Sciatic nerve (tissue), 2 donors: ENCODE measurements around the gene CAMKMT. TPM values are rescaled to one million over a fixed set of nuclear protein-coding genes. Genes with fewer than 3 reads are reported as not detected.

Experiments used
- ATAC-seq: fragments of 200-7000 bp; cut with Tn5 transposase; one replicate; pipeline ENCODE4 v1.9.1; 2020; ENCODE audit warnings: mild to moderate bottlenecking, moderate library complexity
- DNase-seq: peaks from one replicate; pipeline ENCODE4 v3.0.0-alpha.2; 2020; ENCODE audit warnings: low spot score
- intact Hi-C: fragments of 100-400 bp; cut with DNase I; formaldehyde crosslinking; loops from one replicate; pipeline ENCODE4 v1.14.2; 2022
- total RNA-seq: library from RNA; stranded (reverse); fragmentation: NEBNext Ultra II Directional; extraction: Animal tissue kit (Norgen Biotek cat#: 25700); gene quantifications from one replicate; pipeline ENCODE4 v1.2.1, GENCODE V29; 2021
- donor health status: DM: no; HTN: no; CAD: no.
- donor health status: DM: no; HTN: no; CAD: no.

Gene CAMKMT
- total RNA-seq, 1 donor from 2014 or later, result 11.9 TPM

DNA sequence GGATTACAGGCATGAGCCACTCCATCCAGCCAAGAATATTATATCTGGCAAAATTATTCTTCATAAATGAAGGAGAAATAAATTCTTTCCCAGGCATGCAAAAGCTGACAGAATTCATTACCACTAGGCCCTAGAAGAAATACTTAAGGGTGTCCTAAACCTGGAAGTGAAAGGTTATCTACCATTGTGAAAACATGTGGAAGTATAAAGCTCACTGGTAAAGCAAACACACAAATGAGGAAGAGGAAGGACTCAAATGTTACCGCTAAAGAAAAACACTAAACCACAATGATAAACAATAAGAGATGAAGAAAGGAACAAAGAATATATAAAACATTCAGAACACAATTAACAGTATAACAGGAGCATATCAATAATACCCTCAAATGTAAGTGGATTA lies 171.8 kb downstream of the CAMKMT start:
- intact Hi-C loops, result no loop called here
- DNase-seq, result no peak
- no peak for ATAC-seq

DNA sequence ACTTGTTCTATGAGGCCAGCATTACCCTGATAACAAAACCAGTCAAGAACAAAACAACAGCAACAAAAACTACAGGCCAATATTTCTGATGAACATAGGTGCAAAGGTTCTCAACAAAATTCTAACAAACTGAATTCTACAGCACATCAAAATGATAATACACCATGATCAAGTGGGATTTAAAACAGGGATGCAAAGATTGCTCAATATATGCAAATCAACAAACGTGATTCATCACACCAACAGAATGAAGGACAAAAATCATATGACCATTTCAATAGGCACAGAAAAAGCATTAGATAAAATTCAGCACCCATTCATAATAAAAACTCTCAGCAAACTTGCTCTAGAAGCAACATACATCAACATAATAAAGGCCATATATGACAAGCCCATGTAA lies 173.6 kb downstream of the CAMKMT start:
- intact Hi-C loops, result no loop called here
- ATAC-seq (no peak), DNase-seq (no peak)

GRCh38 chr2:44537264-44537663 lies 175.5 kb downstream of the CAMKMT start:
- intact Hi-C loops, result no loop called here
- ATAC-seq (no peak), DNase-seq (no peak)

DNA sequence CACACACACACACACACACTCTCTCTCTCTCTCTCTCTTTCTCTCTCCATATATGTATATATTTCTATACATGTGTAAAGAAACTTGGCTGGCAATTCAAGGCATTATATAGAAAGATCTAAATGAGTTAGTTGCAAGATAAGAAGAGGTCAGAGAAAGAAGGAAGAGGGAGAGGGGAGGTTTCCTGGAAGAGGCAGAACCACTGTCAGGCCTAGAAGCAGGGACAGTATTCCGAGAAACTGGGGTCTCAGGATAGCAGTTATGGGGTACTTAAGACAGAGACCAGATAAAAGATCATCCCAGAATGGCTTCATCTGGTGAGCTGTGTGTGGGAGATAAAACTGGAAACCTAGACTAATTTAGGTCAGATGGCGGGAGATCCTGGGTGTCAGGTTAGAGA lies 180.8 kb downstream of the CAMKMT start:
- intact Hi-C loops, result no loop called here
- no peak for DNase-seq
- no peak for ATAC-seq

GRCh38 chr2:44543773-44544725 lies 182.3 kb downstream of the CAMKMT start:
- intact Hi-C loops, result no loop called here

DNA sequence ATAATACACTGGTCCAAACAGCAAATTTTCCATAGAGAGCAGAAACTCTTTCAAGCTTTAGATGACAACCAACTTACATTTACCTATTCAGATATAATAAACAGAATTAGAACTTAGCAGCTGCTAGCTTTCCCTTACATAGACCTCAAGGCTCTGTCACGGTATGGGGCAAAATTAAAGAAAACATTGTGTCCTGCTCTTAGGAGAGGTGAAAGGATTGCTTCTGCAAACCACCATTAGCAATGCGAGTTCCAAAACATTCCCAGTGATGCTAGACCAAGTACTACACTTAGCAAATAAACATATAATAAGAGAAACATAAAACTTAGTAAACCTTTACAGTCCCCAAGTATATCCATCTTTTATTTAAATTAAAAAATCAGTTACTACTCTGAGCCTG lies 183.3 kb downstream of the CAMKMT start:
- intact Hi-C loops, result no loop called here
- no peak for DNase-seq

More at GRCh38 chr2:44543773-44544725, 182.3 kb downstream of the CAMKMT start:
- ATAC-seq, result no peak
- DNase-seq, result no peak

DNA sequence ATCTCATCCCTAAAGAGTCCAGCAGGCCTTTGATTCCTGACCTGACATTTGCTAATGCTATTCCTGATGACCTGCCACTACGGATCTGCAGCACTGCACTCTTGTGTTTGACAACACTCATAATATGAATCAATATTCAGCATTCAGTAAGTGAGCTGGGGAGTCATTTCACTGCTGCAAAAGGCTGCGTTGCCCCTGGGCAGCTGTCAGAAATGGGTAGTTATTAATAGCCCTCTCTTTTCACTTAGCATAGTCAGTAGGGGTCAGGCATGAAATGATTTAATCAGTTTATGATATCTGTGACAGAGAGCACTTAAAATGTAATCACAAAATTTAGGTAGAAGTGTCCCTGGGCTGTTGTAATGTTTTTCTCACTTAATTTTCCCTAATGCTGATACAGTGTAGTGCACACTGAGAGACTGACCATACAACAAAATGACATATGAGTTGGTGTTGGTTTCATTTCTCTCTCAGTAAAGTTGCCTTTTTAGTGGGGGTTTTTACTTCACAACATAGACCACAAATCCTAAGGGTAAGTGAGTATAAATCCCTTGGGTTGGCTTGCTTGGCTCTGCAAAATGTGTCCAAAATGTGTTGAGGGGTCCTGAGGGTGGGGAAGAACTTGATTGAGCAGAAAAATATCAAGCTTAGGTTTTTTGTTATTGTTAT lies 184.8 kb downstream of the CAMKMT start:
- ATAC-seq (no peak), DNase-seq (no peak)
- intact Hi-C loops, result no loop called here

More for the DNA sequence above, 183.3 kb downstream of the CAMKMT start:
- ATAC-seq, result no peak

GRCh38 chr2:44547718-44548117 lies 186.0 kb downstream of the CAMKMT start:
- intact Hi-C loops, result no loop called here
- ATAC-seq, result no peak

DNA sequence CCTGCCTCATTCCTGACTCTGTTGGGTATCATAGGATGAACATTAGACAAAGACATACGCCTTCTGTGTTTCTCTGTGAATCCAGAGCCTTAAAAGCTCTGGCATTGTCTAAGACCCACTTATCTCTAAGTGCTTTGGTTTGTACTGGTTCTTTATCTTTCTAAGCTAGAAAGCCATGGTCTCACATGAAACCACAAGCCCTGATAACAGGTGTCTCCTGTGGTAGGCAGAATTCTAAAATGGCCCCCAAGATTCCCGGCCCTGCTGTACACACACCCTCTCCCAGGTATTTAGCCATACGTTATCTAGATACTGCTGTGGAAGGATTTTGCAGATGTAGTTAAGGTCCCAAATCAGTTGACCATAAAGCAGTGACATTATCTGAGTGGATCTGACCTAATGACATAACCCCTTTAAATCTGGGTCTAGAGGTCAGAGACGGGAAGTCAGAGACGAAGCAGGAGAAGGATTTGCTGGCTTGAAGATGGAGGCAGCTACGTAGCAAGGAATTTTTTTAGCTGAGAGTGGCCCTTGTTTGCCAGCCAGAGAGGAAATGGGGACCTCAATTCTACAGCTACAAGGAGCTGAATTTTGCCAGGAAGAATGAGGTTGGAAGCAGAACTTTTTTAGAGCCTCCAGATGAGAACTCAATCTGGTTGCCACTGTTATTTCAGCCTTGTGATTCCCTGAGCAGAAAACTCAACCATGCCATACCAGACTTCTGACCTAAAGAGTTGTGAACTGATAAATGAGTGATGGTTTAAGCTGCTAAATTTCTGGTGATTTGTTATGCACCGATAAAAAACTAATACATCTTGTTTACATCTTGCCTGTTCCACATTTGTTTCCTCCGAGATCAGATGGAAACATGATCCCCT lies 186.7 kb downstream of the CAMKMT start:
- no peak for DNase-seq
- ATAC-seq, result no peak
- intact Hi-C loops, result no loop called here

More at GRCh38 chr2:44547718-44548117, 186.0 kb downstream of the CAMKMT start:
- no peak for DNase-seq

DNA sequence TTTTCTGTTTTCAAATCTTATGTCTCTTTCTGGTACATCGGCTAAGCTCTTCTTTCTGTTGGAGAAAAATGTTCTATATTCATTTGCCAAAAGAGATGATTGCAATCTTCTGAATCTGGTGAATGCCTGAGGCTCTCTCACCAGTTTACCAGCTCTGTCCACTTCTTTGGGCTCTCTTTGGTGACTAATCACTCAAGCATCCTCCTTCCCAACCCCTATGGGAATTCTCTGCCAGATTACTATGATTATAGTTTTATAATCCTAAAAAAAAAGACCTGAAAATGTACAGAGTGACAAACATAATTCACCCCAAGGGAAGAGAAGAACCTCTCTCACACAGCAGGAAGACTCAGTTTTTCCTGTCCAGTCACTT lies 187.3 kb downstream of the CAMKMT start:
- intact Hi-C loops, result no loop called here
- DNase-seq, result no peak
- no peak for ATAC-seq

DNA sequence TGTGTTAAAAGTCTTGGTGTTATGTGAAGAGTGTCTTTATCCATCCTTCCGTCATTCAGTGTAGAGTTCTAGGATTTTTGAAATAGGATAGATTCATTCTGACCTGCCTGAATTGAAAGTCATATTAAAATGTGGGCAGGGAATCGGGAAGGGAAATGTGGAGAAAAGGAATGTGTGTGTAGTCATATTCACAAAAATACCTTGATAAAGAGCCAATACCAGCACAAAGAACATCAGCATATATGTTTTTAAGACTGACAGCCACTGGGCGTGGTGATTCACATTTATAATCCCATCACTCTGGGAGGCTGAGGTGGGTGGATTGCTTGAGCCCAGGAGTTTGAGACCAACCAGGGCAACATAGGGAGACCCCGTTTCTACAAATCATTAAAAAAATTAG lies 188.1 kb downstream of the CAMKMT start:
- DNase-seq, result no peak

GRCh38 chr2:44550561-44550960 lies 188.8 kb downstream of the CAMKMT start:
- ATAC-seq (no peak), DNase-seq (no peak)
- intact Hi-C loops, result no loop called here

More for the DNA sequence above, 188.1 kb downstream of the CAMKMT start:
- ATAC-seq, result no peak
- intact Hi-C loops, result no loop called here

- no peak for ATAC-seq
- intact Hi-C loops, result no loop called here
- DNase-seq, result no peak
Observed at GRCh38 chr2:44551497-44551896, 189.8 kb downstream of the CAMKMT start.

DNA sequence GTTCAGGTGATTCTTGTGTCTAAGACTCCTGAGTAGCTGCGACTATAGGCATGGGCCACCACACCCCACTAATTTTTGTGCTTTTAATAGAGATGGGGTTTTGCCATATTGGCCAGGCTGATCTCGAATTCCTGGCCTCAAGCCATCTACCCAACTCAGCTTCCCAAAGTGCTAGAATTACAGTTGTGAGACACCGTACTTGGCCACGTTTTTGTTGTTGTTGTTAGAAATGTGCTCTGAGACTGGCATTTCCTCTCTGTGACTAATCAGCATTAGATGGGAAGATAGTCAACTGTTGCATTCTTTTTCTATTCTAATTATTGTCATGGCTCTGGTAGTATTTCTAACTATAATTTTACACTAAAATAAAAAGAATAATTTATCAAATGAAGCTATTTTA lies 191.7 kb downstream of the CAMKMT start:
- intact Hi-C loops, result no loop called here
- no peak for ATAC-seq

GRCh38 chr2:44555700-44556099 lies 194.0 kb downstream of the CAMKMT start:
- intact Hi-C loops, result no loop called here
- ATAC-seq (no peak), DNase-seq (no peak)

More for the DNA sequence above, 191.7 kb downstream of the CAMKMT start:
- DNase-seq, result no peak

DNA sequence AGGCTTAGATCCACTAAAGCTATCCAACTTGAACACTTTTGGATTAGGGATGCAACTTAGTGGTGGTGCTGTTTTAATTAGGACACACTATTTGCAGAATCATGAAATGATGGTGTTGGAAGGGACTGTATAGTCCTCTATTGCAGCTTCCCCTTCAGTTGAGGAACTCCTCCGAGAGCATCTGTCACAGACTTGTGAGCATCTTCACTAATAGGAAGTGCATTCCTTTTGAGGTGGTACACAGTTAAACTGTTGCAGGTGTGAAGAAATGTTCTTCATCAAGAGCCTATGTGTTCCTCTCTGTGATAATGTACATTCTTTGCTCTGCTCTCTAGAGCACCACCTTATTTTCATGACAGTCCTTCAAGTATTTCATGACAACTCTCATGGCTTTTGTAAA lies 197.4 kb downstream of the CAMKMT start:
- intact Hi-C loops, result no loop called here
- no peak for ATAC-seq
- no peak for DNase-seq

GRCh38 chr2:44560352-44560751 lies 198.6 kb downstream of the CAMKMT start:
- DNase-seq (no peak), ATAC-seq (no peak)
- intact Hi-C loops, result no loop called here

DNA sequence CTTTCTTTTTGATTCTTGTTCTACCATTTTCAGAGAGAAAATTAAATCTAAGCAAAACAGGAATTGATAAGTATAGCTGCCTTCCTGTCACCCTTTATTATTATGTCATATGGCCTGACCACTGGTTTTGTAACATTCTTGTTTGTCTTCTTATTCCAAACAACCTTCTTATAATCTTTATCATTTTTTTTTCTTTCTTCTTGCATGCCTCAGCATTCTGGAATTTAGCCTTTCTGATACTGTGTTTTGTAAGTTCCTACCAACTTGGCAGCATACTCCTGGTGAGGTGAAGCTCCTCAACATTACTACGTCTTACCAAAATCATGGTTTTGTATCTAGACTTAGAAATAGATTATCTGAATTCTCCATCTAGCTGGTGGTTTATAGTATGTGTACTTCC lies 199.2 kb downstream of the CAMKMT start:
- no peak for ATAC-seq
- intact Hi-C loops, result no loop called here

DNA sequence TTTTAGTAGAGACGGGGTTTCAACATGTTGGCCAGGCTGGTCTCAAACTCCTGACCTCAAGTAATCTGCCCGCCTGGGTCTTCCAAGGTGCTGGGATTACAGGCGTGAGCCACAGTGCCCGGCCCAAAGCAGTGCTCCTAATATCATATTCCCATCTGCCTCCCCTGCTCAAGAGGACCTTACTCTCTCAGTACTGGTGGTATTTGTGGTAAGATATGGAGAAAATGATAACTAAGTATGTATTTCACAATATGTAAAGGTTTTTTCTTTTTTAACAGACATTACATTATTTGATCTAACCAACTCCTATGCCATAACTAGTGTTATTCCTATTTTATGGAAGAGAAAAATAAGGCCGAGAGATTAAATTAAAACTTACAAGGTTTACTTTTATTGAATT lies 201.0 kb downstream of the CAMKMT start:
- DNase-seq, result no peak
- ATAC-seq, result no peak

More for the DNA sequence above, 199.2 kb downstream of the CAMKMT start:
- DNase-seq, result no peak

More for the DNA sequence above, 201.0 kb downstream of the CAMKMT start:
- intact Hi-C loops, result no loop called here
